GM18873 (cell line): ENCODE data around the gene GNB1L.

Experiments used
- ATAC-seq: cut with Tn5 transposase; IDR thresholded peaks from one replicate; pipeline ENCODE4 v1.9.1; 2021; ENCODE audit warnings: mild to moderate bottlenecking, moderate library complexity, moderate number of reproducible peaks; ENCODE audit not compliant: unreplicated experiment, low FRiP score

The GNB1L gene, protein sequence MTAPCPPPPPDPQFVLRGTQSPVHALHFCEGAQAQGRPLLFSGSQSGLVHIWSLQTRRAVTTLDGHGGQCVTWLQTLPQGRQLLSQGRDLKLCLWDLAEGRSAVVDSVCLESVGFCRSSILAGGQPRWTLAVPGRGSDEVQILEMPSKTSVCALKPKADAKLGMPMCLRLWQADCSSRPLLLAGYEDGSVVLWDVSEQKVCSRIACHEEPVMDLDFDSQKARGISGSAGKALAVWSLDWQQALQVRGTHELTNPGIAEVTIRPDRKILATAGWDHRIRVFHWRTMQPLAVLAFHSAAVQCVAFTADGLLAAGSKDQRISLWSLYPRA

DNA sequence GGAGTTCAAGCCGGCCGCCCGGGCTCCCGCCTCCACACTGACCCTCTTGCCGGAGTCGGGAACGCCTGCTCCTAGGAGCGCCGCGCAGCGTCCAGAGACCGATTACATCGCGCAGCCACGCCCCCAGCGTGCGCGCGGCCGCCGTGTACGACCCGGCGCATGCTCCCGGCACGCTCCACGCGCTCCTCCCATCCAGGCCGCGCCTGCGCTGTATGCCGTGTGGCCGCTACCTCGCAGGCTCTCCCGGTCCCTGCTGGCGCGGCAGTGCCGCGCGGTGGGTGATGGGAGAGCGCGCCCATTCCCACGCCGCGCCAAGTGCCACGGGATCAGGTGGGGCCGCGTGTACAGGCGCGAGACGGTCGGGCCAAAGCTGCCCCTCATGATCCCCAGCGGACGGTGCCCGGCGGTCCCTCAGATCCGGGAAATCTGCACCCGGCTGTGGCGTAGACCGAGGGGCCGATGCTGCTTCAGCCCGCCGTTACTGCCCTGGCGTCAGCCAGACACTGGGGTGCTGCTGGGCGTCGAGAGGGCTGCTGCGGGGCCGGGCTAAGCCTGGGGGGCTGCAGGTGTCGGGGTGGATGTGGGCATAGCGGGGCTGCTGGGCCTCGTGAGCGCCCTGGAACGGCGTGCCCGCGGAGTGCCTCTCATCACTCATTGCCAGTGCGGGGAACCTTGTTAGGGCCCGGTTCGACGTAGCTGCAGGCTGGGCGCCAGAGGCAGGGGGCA is at the start of gene GNB1L, which contains the start of gene RTL10:
TSS of gene GNB1L (minus strand) at position 97 of the 726 bp plus-strand sequence. CDS start 33,519 bp downstream, outside the sequence.
TSS of gene RTL10 (minus strand) at position 97 of the 726 bp plus-strand sequence. CDS start 2,613 bp downstream, outside the sequence.
- ATAC-seq = peak; percentile 61

DNA sequence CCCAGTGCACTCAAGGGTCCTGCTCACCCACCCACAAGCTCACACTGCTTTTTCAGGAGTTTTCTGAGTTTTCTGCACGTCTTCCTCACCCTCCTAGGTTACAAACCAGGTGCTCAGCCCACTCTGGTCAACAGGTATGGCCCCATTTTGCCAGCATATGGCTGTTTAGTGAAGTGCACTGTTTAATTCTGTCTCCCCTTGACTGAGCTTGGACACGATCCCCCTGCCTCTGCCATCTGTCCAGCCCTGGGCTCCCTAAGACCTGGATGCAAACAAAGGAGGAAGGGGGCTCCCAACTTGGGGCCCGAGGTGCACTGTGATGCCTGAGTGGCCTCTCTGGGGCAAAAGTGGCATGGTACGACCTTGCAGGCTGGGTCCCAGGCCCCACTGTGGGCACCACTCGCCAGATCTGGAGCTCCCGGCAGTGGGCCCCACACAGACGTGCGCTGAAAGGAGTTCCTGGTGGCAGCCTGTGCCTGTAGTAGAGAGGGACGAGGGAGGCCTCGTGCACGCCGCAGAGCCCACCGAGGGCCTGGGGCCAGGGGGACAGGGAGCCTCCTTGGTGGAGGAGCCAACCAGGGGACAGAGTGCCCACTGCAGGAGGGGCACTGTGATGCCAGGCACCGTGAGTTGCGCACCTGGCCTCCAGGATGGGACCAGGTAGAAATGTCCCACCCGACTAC is 49.6 kb upstream of the GNB1L start:
- ATAC-seq = no peak

DNA sequence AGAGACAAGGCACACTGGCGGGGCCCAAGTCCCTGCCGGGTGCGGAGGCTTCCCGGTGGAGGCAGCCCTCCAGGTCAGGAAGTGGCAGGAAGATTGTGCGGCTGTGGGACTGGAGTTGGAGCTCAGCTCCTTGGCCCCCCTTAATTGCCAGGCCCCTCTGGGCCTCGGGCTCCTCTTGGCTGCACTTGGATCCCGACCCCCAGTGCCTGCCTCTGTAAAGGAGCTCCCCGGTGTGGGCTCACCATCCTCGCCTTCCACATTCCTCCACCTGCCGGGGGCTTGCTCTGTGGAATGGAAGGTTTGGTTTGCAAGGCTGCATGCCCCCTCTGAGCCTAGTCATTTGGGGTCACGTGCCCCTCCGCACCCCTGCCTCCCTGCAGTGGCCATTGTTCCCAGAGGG is 48.8 kb upstream of the GNB1L start:
- ATAC-seq = no peak

DNA sequence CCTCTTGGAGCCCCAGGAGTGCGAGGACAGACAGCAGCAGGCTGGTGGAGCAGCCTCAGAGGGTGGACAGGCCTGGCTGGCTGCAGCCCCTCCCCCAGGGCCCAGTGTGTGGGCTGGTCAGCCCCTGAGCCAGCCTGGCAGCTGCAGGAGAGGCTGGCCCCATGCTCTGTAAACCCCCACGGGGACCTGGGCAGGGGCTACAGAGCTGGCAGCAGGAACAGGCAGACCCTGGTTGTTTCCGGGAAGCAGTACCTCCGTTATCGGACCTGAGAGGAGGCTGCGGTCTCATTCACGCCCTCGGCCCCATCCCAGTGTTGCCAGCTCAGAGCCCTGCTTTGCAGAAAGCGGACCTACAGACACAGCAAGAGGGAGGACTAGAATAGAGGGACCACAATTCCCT is 48.4 kb upstream of the GNB1L start:
- ATAC-seq = no peak

DNA sequence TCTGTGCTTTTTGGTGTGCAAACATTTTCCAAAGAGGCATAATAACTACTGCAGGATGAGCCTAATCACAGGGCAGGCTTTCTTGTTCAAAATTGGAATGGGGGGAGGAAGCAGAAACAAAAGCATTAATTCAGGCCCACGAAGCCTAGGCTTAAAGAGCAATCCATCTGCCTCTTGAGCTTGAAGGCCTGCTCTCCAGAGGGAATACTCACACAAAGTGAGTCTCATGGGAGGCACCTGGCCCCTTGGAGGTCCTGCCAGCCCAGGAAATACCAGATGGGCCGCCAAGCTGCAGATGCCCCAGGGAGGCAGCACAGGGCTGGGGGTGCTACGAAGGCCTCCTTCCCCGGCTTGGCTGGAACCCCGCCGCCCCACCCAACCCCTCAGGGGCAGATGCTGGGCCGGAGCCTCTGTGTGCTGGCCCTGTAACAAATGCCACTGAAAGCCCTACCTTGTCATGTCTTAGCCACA is 47.6 kb upstream of the GNB1L start:
- no peak for ATAC-seq

DNA sequence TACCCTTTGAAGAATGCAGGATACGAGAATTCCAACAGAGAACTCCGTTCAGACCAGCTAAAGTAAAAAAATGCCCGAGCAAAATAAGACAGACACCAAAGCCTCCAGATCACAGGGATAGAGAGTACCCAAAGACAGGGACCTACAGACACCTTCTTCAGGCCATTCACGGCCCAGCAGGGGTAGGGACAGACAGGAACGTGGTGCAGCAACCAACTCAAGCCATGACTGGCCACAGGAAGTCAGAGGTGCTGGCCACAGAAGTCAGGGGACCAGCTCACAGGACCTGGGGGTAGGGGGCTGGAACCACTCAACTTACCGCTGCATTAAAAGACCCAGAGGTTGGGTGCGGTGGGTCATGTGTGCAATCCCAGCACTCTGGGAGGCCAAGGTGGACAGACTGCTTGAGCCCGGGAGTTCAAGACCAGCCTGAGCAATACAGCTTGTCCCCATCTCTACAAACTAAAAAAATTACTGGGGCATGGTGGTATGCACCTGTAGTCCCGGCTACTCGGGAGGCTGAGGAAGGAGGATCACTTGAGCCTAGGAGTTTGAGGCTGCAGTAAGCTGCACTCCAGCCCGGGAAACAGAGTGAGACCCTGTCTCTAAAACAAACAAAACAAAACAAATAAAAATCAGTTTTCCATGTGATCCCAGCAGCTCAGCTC is 47.0 kb upstream of the GNB1L start:
- ATAC-seq = no peak

DNA sequence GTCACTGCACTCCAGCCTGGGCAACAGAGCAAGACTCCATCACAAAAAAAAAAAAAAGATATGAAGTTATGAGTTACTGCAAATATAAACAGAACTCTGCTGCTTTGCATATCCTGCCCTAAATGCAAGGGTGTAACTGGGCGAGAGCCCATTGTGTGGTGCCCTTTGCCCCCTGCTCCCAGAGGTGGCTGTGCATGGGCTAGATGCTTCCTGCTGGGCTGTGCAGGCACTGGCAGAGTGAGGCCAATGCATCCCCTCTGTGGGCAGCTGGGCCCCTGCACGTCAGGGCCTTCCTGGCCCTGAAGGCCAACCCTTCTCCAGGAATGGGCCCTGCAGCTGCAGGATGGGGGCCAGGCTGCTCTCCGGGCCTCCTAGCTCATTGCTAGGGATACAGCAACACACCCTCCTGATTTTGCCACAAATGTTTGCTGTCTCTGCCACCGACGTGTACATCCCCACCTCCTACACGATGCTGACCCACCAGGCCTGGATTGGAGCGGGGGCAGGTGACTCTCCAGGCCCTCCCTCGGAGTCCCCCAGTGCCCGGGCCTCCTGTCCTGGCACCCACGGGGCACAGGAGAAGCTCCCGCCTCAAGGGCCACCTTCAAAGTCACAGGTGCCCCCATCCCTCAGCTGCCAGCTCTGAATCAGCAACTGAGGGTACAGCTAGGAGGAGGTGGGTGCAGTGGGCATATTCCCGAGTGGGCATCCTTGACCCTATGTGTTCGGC is 46.2 kb upstream of the GNB1L start:
- ATAC-seq = no peak

DNA sequence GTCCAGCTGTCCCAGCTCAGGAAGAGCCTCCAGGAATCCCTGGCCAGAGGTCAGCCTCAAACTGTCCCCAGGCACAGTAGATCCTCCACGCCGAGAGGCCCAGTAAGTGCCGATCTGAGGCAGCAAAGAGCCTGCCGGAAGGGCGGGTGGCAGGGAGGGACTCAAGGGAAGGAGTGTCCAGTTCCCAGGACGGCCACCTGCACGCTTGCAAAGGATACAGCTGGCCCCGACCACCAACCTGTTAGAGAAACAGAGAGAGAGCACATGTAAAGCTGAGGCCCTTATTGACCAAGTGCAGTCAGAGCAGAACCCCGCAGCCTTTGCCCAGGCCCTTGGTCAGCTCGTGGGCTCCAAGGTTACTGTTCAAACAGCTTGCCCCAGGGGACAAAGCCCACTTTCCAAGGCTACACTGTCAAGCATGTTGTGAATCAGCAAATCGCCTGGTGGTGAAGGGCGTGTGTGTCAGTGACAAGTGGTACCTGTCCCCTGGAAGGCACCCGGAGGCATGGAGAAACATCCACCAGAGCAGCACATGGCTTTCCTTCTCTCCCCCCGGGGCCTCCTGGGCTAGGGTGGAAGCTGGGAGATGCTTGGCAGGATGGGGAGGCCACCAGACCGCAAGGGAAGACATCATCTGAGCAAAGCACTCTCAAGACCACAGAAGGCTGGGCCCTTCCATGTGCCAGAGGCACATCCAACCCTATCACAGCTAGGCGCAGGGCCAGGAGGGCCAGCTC is 44.3 kb upstream of the GNB1L start:
- ATAC-seq = no peak

DNA sequence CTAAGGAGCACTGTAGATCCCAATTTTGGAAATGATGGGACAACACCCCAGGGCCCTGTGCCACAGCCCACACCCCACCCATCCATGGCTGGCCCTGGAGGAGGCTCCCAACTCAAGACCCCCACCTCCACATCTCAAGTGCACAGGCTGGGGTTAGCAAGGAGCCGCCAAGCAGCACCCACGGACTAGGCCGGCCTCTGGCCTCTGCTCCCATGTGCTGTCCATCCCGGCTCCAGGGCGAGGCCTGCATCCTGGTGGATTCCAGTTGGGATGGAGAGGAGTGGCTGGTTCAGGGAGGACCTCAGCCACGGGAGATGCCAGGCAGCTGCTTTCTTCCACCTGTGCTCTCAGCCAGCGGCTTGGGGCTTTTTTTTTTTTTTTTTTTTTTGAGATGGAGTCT is 43.5 kb upstream of the GNB1L start:
- ATAC-seq = no peak

DNA sequence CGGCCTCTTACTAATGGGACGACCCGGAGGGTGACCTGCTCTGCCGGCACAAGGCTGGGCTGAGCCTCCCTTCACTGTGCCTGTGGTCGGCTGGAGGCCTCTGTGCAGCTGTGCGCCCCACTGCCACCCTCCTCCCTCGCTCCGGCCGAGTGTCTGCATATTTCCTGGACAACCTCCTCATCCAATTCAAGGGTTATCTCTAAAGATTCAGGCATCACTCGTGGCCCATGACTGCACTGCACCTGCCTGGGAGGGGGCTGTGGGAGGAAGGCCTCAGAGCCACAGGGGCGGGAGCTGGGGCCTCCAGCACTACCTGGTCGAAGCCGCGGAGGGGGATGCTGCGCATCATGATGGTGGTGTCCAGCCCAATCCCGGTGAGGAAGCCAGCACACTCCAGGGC is 43.1 kb upstream of the GNB1L start:
- ATAC-seq = no peak

DNA sequence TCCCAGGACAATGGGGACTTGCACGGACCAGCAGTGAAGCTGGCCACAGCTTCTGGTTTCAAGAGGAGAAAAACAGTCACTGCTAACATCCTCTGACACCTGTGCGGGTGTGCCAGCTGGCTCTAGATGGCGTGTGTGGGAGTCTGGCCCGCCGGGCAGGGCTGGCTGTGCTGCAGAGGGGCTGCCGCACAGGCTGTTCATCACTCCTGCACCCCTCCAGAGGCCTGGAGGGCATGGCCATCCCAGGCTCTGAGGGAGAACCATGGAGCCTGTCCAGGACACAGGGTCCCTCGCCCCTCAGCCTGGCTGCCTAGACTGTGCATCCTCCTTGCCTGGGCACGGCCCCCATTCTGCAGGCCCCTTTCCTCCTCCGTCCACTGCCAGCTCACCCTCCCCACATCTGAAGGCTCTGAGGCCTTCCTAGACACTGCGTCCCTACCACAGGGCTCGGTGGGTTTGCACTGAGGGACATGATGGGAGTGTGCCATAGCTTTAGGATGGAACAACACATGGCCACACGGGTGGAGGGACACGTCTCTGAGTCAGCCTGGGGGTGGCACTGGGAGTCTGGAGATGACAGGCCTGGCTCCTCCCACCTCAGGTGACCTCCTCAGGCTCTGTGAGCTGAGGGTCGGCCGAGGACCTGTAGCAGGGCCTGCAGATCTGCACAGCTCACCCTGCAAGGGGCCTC is 42.1 kb upstream of the GNB1L start:
- ATAC-seq = no peak

DNA sequence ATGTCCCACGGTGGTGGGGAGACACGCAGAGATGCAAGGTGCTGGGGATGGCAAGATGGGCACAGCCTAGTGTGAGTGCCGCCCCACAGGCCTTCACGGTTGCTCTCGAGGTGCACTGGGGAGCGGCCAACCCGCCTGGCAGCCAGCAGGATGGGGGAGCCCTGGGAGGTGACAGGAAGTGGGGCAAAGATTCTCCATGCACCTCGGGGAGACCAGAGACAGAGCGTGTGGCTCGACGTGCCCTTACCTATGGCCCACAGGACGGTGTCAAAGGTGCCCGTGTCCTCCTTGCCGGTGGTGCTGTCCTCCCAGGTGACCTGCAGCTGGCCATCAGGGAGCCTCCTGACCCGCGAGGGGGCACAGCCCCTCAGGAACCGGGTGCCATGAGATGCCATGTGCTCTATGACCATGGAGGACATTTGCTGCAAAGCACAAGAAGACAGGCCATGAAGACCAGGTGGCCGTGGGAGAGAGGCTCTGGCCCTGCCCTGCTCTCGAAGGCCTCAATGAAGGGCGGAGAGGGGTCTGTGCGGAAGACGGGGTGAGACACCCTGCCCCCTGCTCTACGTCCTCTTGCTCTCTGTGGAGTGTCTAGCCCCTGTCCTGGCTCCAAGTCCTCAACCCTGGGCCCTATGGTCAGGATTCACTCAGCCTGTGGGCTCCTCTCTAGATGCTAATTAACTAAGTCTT is 40.6 kb upstream of the GNB1L start:
- ATAC-seq = no peak

DNA sequence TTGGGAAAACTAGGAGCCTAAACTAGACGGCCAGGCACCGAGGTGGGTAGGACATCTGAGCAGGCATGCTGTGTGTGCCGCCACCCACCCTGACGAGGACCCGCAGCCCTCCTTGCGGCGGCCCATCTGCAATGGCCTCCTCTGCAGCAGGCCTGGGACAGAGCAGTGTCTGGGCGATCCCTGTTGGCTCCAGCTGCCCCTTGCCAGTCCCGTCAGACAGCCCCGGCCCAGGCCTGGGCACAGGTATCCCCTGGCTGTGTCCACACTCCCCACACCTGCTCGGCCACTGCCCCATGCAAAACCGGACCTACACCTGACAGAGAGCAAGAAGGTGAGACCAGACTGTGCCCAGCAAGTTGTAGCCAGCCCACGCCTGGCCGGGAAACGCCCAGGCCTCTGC is 38.7 kb upstream of the GNB1L start:
- no peak for ATAC-seq

DNA sequence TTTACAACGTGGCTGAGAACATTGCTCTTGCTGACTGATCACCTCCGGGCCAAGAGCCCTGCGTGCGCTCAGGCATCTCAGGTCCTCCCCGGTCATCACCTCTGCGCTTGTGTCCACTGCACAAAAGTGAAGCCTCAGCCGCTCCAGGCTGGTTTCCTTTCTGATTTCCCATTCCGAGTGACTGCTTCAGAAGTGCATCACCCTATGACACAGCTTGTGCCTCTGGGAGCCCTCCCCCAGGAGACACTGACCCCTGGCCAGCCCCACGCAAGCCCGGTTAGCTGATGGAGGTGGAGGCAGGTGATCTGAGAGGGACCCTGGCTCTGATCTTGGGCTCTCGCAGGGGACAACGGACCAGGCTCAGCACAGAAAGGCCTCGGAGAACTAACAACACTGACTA is 38.3 kb upstream of the GNB1L start:
- no peak for ATAC-seq

DNA sequence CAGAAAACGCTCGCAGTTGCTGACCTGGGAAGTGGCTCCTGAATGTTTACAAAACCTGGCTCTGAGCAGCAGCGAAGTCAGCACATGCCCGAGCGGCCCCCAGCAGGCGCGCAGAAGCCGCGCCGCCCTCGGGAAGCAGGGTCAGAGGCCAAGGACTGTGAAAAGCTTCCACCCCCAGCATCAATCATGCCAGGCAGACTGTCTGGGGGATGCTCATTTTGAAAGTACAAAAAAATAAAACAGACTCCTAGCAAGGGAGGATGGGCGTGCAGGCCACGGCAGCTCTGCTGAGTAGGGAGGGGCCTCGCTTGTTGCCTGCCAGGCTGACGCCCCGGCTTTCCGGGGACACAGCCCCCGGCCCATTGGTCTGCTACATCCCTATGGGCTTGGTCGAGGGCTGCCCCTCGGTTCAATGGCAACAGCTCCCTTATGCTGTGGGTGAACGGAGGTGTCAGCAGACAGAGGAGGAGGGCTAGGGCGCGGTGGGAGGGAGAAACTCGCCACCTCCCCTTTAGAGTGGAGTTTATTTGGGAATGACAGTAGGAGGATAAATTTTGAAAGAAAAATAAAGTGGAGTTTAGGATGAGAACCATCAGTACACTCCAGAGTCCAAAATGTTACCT is 37.7 kb upstream of the GNB1L start:
- ATAC-seq = no peak

DNA sequence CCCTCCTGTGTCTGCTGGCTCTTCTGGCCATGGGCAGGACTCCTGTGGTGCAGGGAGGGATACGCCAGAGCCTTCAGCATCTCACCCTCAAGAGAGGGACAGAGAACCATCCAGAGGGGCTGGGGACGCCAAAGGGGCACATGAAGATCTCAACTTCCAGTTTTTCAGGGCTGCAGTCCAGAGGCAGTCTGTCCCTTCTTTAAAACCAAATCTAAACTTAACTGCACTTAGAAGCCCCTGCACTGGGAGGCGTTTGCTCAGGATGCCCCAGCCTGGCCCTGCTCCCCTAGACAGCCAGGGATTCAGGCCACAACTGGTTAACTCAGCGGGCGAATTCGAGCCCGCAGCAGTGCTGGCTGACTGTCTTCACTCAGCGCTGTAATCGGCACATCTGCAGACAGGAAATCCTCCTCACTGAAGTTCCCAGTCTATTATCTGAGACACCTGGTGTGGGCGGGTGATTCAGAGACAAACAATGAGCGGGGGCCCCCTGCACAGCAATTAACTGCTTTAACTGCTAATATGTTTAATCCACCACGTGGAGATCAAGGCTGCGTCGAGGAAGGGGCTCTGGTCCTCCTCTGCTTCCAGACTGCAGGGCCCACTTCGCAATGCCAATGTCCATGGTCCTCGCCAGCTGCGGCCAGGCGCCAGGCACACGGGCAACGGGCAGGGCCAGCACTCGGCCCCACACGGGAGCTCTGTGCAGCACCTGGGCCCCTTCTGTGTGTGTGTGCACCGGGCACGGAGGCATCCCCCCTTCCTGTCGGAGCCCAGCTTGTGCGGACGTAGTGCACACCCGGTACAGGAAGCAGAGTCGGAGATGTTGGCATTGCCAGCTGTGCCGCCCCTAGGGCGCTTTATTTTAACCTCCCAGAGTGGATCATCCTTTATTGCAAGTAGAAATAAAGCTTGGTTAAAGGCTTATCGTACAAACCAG is 36.9 kb upstream of the GNB1L start:
- ATAC-seq = no peak
